ENCODE results near the gene SLC6A3. TPM values are rescaled to one million over a fixed set of nuclear protein-coding genes. Genes with fewer than 3 reads are reported as not detected.

The SLC6A3 gene
- total RNA-seq, 4 donors from 2014 or later, result not detected

GRCh38 chr5:1418238-1418920 is 26.9 kb downstream of the SLC6A3 start:
- Histone ChIP-seq H3K36me3 (no peaks in the 10 kb centered on the region), H3K4me3 (no peak overlapping the region), H3K27ac (no peak overlapping the region), H3K9me3 (no peaks in the 10 kb centered on the region), H3K27me3 (no peaks in the 10 kb centered on the region), H3K4me1 (no peaks in the 10 kb centered on the region)
- no peak for DNase-seq
- intact Hi-C loops (cut with DNase I; ENCODE audit: low total_unique reads), result no loop called here
- WGBS, 2 donors (ENCODE audit: low coverage in 1 of 2), result 89 to 91% methylated on average over 2 of the region's 2 CpGs
- in situ Hi-C loops (cut with MboI; ENCODE audit: low pct_ligation_motif_present in 1 of 4, low pct_unique_long_range_greater_than_20kb in 1 of 4, low sequenced_read_pairs in 3 of 4), result no loop called here
- TF ChIP-seq POLR2AphosphoS5 (IDR thresholded peaks at IDR 0.05), result no peak
- no peak for TF ChIP-seq CTCF (IDR thresholded peaks at IDR 0.05)
- TF ChIP-seq POLR2A (IDR thresholded peaks at IDR 0.05), result no peak
- TF ChIP-seq EP300 (IDR thresholded peaks at IDR 0.05; ENCODE audit: low read depth), result no peak

- Histone ChIP-seq H3K4me1 (no peaks in the 10 kb centered on the region), H3K4me3 (no peak overlapping the region), H3K36me3 (no peaks in the 10 kb centered on the region), H3K27ac (no peak overlapping the region), H3K9me3 (no peaks in the 10 kb centered on the region), H3K27me3 (peaks cover under 1% of the 10 kb centered on the region)
- TF ChIP-seq EP300 (IDR thresholded peaks at IDR 0.05; ENCODE audit: low read depth) (no peak), CTCF (IDR thresholded peaks at IDR 0.05) (no peak), POLR2AphosphoS5 (IDR thresholded peaks at IDR 0.05) (no peak), POLR2A (IDR thresholded peaks at IDR 0.05) (no peak)
- WGBS, 2 donors (ENCODE audit: low coverage in 1 of 2), result 70 to 100% methylated on average over 2 to 6 of the region's 6 CpGs
- in situ Hi-C loops (cut with MboI; ENCODE audit: low pct_ligation_motif_present in 1 of 4, low pct_unique_long_range_greater_than_20kb in 1 of 4, low sequenced_read_pairs in 3 of 4) (no loop called here), intact Hi-C loops (cut with DNase I; ENCODE audit: low total_unique reads) (no loop called here)
- no peak for DNase-seq
Measured at GRCh38 chr5:1417586-1418225, 27.5 kb downstream of the SLC6A3 start.

GRCh38 chr5:1416856-1417469 is 28.3 kb downstream of the SLC6A3 start:
- in situ Hi-C loops (cut with MboI; ENCODE audit: low pct_ligation_motif_present in 1 of 4, low pct_unique_long_range_greater_than_20kb in 1 of 4, low sequenced_read_pairs in 3 of 4) (no loop called here), intact Hi-C loops (cut with DNase I; ENCODE audit: low total_unique reads) (no loop called here)
- Histone ChIP-seq H3K36me3 (no peaks in the 10 kb centered on the region), H3K4me3 (no peak overlapping the region), H3K27ac (no peak overlapping the region), H3K27me3 (peaks cover 8% of the 10 kb centered on the region), H3K4me1 (no peaks in the 10 kb centered on the region), H3K9me3 (no peaks in the 10 kb centered on the region)
- DNase-seq, result no peak
- no peak for TF ChIP-seq EP300 (IDR thresholded peaks at IDR 0.05; ENCODE audit: low read depth)
- TF ChIP-seq POLR2A (IDR thresholded peaks at IDR 0.05), result no peak
- TF ChIP-seq POLR2AphosphoS5 (IDR thresholded peaks at IDR 0.05), result no peak
- no peak for TF ChIP-seq CTCF (IDR thresholded peaks at IDR 0.05)
- 88% methylated on average over 12 of the region's 12 CpGs; no CpG with 5 or more reads in 1 of the 2 donors for WGBS, 2 donors (ENCODE audit: low coverage in 1 of 2)

- 41 to 69% methylated on average over 3 to 22 of the region's 22 CpGs for WGBS, 2 donors (ENCODE audit: low coverage in 1 of 2)
- in situ Hi-C loops (cut with MboI; ENCODE audit: low pct_ligation_motif_present in 1 of 4, low pct_unique_long_range_greater_than_20kb in 1 of 4, low sequenced_read_pairs in 3 of 4), result no loop called here
Measured at GRCh38 chr5:1415626-1416360, 29.4 kb downstream of the SLC6A3 start.

More at GRCh38 chr5:1415626-1416360, 29.4 kb downstream of the SLC6A3 start:
- intact Hi-C loops (cut with DNase I; ENCODE audit: low total_unique reads), result no loop called here
- Histone ChIP-seq H3K4me1 (no peaks in the 10 kb centered on the region), H3K4me3 (no peak overlapping the region), H3K9me3 (no peaks in the 10 kb centered on the region), H3K27me3 (peaks cover 10% of the 10 kb centered on the region), H3K36me3 (no peaks in the 10 kb centered on the region), H3K27ac (no peak overlapping the region)
- TF ChIP-seq CTCF (IDR thresholded peaks at IDR 0.05), result no peak
- no peak for TF ChIP-seq POLR2AphosphoS5 (IDR thresholded peaks at IDR 0.05)
- TF ChIP-seq POLR2A (IDR thresholded peaks at IDR 0.05), result no peak
- no peak for TF ChIP-seq EP300 (IDR thresholded peaks at IDR 0.05; ENCODE audit: low read depth)
- no peak for DNase-seq
